T-cell (primary cell): ENCODE data around the gene APOBEC3H. TPM values are rescaled to one million over a fixed set of nuclear protein-coding genes. Genes with fewer than 3 reads are reported as not detected.

Experiments
- ATAC-seq, 4 experiments: fragments of 200-7000 bp in 3 of 4; fragments of 150-1000 bp in 1 of 4; cut with Tn5 transposase; replicated peaks in 1 of 4; 1 replicate in 3 of 4; 2 replicates in 1 of 4; pipeline ENCODE4 v1.10.0; 2021; ENCODE audit warnings: moderate library complexity in 3 of 4, mild to moderate bottlenecking in 2 of 4, moderate number of reproducible peaks in 1 of 4
- CTCF ChIA-PET, 2 donors: fragments of 300-600 bp; sonication (Branson Sonifier 250); formaldehyde crosslinking; loops; one replicate each; lab custom pipeline; 2022; ENCODE audit warnings: antibody characterized with exemption in 2 of 2; lab: Charles Lee
- POLR2A ChIA-PET, 2 donors: fragments of 300-600 bp; sonication (Branson Sonifier 250); formaldehyde crosslinking; loops; one replicate each; lab custom pipeline; 2022; ENCODE audit warnings: antibody characterized with exemption in 2 of 2; lab: Charles Lee
- DNase-seq, 35 experiments: peaks; one replicate each; pipeline versions ENCODE4 v3.0.0 to v3.0.0-alpha.2; 2013 to 2023
- H3K27ac ChIP-seq: one replicate; pipeline ENCODE4 v1.5.1; 2013; ENCODE audit warnings: low read length
- H3K27me3 ChIP-seq, 2 experiments: replicated peaks in 1 of 2; 1 replicate in 1 of 2; 2 replicates in 1 of 2; pipeline versions ENCODE4 v1.6.1 to v1.7.0; 2013; ENCODE audit warnings: low read length in 1 of 2, mixed read lengths in 1 of 2; ENCODE audit not compliant: control insufficient read depth in 2 of 2, insufficient read depth in 2 of 2; ENCODE audit errors: extremely low read depth in 1 of 2
- H3K36me3 ChIP-seq, 2 donors: 1 replicate in 1 of 2; 2 replicates in 1 of 2; pipeline versions ENCODE4 v1.6.1 to v1.7.0; 2013; ENCODE audit warnings: low read length in 1 of 2; ENCODE audit not compliant: control insufficient read depth in 2 of 2, insufficient read depth in 1 of 2; ENCODE audit errors: extremely low read depth in 1 of 2
- H3K4me1 ChIP-seq, 2 experiments: 1 replicate in 1 of 2; 2 replicates in 1 of 2; pipeline versions ENCODE4 v1.6.1 to v1.7.0; 2013; ENCODE audit warnings: low read length in 2 of 2, mixed read lengths in 1 of 2; ENCODE audit not compliant: insufficient read depth in 2 of 2, control insufficient read depth in 1 of 2; ENCODE audit errors: extremely low read depth in 1 of 2
- H3K4me3 ChIP-seq, 2 donors: 1 replicate in 1 of 2; 2 replicates in 1 of 2; pipeline versions ENCODE4 v1.5.1 to v1.7.0; 2013; ENCODE audit warnings: mild to moderate bottlenecking in 2 of 2, low read length in 1 of 2, moderate library complexity in 1 of 2; ENCODE audit not compliant: control insufficient read depth in 1 of 2; ENCODE audit errors: extremely low read depth in 1 of 2
- H3K9me3 ChIP-seq: 2 replicates; pipeline ENCODE4 v1.7.0; 2013
- H3K27ac Mint-ChIP-seq, 2 donors: one replicate each; pipeline ENCODE4 v1.8.0; 2020 to 2021; ENCODE audit warnings: mild to moderate bottlenecking in 2 of 2, mixed read lengths in 2 of 2
- H3K27me3 Mint-ChIP-seq, 2 donors: one replicate each; pipeline ENCODE4 v1.8.0; 2021 to 2022; ENCODE audit warnings: mixed read lengths in 2 of 2
- H3K36me3 Mint-ChIP-seq: one replicate; pipeline ENCODE4 v1.8.0; 2021; ENCODE audit warnings: mixed read lengths
- H3K4me1 Mint-ChIP-seq, 3 donors: one replicate each; pipeline ENCODE4 v1.8.0; 2020 to 2022; ENCODE audit warnings: mixed read lengths in 3 of 3, mild to moderate bottlenecking in 1 of 3
- H3K4me3 Mint-ChIP-seq, 3 donors: one replicate each; pipeline ENCODE4 v1.8.0; 2020 to 2022; ENCODE audit warnings: mild to moderate bottlenecking in 3 of 3, mixed read lengths in 3 of 3, moderate library complexity in 3 of 3
- H3K9me3 Mint-ChIP-seq, 3 donors: one replicate each; pipeline ENCODE4 v1.8.0; 2020 to 2022; ENCODE audit warnings: mixed read lengths in 3 of 3
- WGBS: methylation state at CpG from one replicate; pipeline ENCODE4 v1.1.5; 2013; ENCODE audit warnings: missing lambda C conversion rate; ENCODE audit not compliant: insufficient coverage; 5-methylcytosine and 5-hydroxymethylcytosine counted together
- total RNA-seq, 35 experiments: library from RNA in 6 of 35; stranded (reverse) in 6 of 35; fragments of 120-200 nt in 1 of 35; gene quantifications; one replicate each; pipeline versions ENCODE4 v1.2.1 to v1.2.4 and lab custom pipeline; 2013 to 2026

APOBEC3H gene
- total RNA-seq, 5 donors from 2014 or later (not counting 1 experiment from before 2014, with no cell fraction given), result 1.1 to 6.9 (median 6.1) TPM

- peaks cover 0 to 2% of the 10 kb centered on the region in 2 experiments for H3K4me1 ChIP-seq
- no peaks in the 10 kb centered on the region for H3K9me3 ChIP-seq
- CTCF ChIA-PET, result no interaction called here
- WGBS, result 89% methylated on average over 10 of the region's 15 CpGs
- Mint-ChIP-seq H3K9me3 (no peaks in the 10 kb centered on the region), H3K4me3 (no peak overlapping the region), H3K4me1 (peaks cover 0 to 15% (median 4%) of the 10 kb centered on the region in 3 donors), H3K36me3 (no peaks in the 10 kb centered on the region), H3K27me3 (no peaks in the 10 kb centered on the region), H3K27ac (peak overlapping the region in 1 of 2 donors; percentile 8)
- H3K36me3 ChIP-seq, result no peaks in the 10 kb centered on the region
- DNase-seq (no peak), ATAC-seq (no peak)
- no peak overlapping the region for H3K27ac ChIP-seq
- POLR2A ChIA-PET, result no interaction called here
- no peak overlapping the region for H3K4me3 ChIP-seq
- no peaks in the 10 kb centered on the region for H3K27me3 ChIP-seq
Observed at GRCh38 chr22:39110631-39111561, 13.9 kb downstream of the APOBEC3H start.

GRCh38 chr22:39114112-39114511, 17.1 kb downstream of the APOBEC3H start:
- no peak for DNase-seq
- Histone ChIP-seq H3K9me3 (no peaks in the 10 kb centered on the region), H3K4me3 (no peak overlapping the region), H3K27ac (no peak overlapping the region), H3K36me3 (no peaks in the 10 kb centered on the region), H3K27me3 (no peaks in the 10 kb centered on the region), H3K4me1 (peaks cover 0 to 32% of the 10 kb centered on the region in 2 experiments)
- H3K36me3 Mint-ChIP-seq, result no peaks in the 10 kb centered on the region
- no peak overlapping the region for H3K4me3 Mint-ChIP-seq
- 88% methylated on average over 6 of the region's 6 CpGs for WGBS
- no peaks in the 10 kb centered on the region for H3K9me3 Mint-ChIP-seq
- H3K27ac Mint-ChIP-seq, result no peak overlapping the region
- ATAC-seq, result no peak
- ChIA-PET POLR2A (interaction anchor here in 1 of 2 donors (0.6 kb wide), 1 partner anchor 22 kb away, joined by 9 read pairs; no protein-coding TSS in a partner anchor), CTCF (interaction anchor here in 1 of 2 donors (0.6 to 1.2 kb wide), 5 partner anchors 21 to 291 kb away, joined by 3 to 6 read pairs (median 3); no protein-coding TSS in a partner anchor)
- H3K27me3 Mint-ChIP-seq, result no peaks in the 10 kb centered on the region
- peaks cover 12 to 41% (median 25%) of the 10 kb centered on the region in 3 donors for H3K4me1 Mint-ChIP-seq

DNA sequence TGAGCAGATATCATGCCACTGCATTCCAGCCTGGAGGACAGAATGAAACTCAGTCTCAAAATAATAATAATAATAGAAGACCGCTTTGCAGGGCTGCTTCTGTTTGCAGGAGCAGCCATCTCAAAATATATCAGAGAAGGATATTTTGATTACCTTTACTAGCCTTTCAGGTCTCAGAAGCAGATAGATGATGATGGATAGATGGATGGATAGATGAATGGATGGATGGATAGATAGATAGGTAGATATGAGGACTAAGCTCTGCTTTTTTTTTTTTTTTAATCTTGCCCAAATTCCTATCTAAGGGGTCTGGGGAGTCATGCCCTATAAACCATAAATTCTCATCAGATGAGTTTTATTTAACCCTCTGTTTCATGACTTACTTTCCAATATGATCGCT, 18.5 kb downstream of the APOBEC3H start:
- ATAC-seq, result no peak
- H3K27me3 ChIP-seq, result no peaks in the 10 kb centered on the region
- H3K27me3 Mint-ChIP-seq, result no peaks in the 10 kb centered on the region
- no peak overlapping the region for H3K27ac ChIP-seq
- ChIA-PET POLR2A (interaction anchor here (0.5 to 0.6 kb wide), 2 partner anchors 72 to 294 kb away, joined by 3 to 5 read pairs; no protein-coding TSS in a partner anchor), CTCF (interaction anchor here (0.6 kb wide), 4 partner anchors 21 to 204 kb away, joined by 3 to 6 read pairs (median 4); no protein-coding TSS in a partner anchor)
- no peak overlapping the region for H3K4me3 ChIP-seq
- no peaks in the 10 kb centered on the region for H3K9me3 ChIP-seq
- peak overlapping the region in 1 of 2 donors; percentile 80 for H3K27ac Mint-ChIP-seq
- no peak overlapping the region for H3K4me3 Mint-ChIP-seq
- WGBS, result no CpG with 5 or more reads among the region's 2 CpGs
- H3K36me3 ChIP-seq, result no peaks in the 10 kb centered on the region
- H3K9me3 Mint-ChIP-seq, result no peaks in the 10 kb centered on the region
- H3K4me1 ChIP-seq, result peaks cover 0 to 32% of the 10 kb centered on the region in 2 experiments
- DNase-seq, result no peak
- no peaks in the 10 kb centered on the region for H3K36me3 Mint-ChIP-seq
- peaks cover 12 to 41% (median 25%) of the 10 kb centered on the region in 3 donors for H3K4me1 Mint-ChIP-seq

DNA sequence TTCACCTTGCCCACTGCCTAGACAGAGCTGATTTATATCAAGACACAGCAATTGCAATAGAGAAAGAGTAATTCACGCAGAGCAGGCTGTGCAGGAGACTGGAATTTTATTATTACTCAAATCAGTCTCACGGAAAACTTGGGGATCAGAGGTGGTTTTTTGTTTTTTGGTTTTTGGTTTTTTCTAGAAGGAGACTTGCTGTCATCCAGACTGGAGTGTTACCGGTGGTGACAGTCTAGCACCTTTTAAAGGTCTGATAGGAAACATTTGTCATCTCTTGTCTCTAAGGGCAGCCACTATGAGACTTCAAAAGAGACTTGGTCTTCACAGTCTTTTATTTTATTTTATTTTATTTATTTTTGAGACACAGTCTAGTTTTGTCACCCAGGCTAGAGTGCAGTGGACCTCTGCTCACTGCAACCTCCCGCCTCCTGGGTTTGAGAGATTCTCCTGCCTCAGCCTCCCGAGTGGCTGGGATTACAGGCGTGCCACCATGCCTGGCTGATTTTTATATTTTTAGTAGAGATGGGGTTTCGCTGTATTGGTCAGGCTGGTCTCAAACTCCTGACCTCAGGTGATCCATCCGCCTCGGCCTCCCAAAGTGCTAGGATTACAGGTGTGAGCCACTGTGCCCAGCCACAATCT, 19.1 kb downstream of the APOBEC3H start:
- peaks cover 14 to 38% (median 25%) of the 10 kb centered on the region in 3 donors for H3K4me1 Mint-ChIP-seq
- peak overlapping the region; percentile 73 to 87 for H3K27ac Mint-ChIP-seq
- H3K4me1 ChIP-seq, result peaks cover 0 to 32% of the 10 kb centered on the region in 2 experiments
- ChIA-PET POLR2A (interaction anchor here in 1 of 2 donors (0.5 kb wide), 1 partner anchor 73 kb away, joined by 5 read pairs; no protein-coding TSS in a partner anchor), CTCF (interaction anchor here in 1 of 2 donors (0.6 kb wide), 1 partner anchor 21 kb away, joined by 3 read pairs; no protein-coding TSS in a partner anchor)
- H3K9me3 ChIP-seq, result no peaks in the 10 kb centered on the region
- no peaks in the 10 kb centered on the region for H3K9me3 Mint-ChIP-seq
- no peak overlapping the region for H3K4me3 Mint-ChIP-seq
- no peaks in the 10 kb centered on the region for H3K27me3 Mint-ChIP-seq
- peak in 2 of 4 experiments; percentile 41 to 50 for ATAC-seq
- 76% methylated on average over 3 of the region's 9 CpGs for WGBS
- no peaks in the 10 kb centered on the region for H3K36me3 Mint-ChIP-seq
- H3K4me3 ChIP-seq, result no peak overlapping the region
- peak in 1 of 35 experiments; percentile 68 for DNase-seq
- H3K27ac ChIP-seq, result peak overlapping the region; percentile 91
- H3K36me3 ChIP-seq, result no peaks in the 10 kb centered on the region
- H3K27me3 ChIP-seq, result no peaks in the 10 kb centered on the region

- Mint-ChIP-seq H3K4me1 (peaks cover 18 to 44% (median 28%) of the 10 kb centered on the region in 3 donors), H3K27ac (peak overlapping the region; percentile 84 to 87), H3K27me3 (no peaks in the 10 kb centered on the region), H3K9me3 (no peaks in the 10 kb centered on the region), H3K36me3 (no peaks in the 10 kb centered on the region), H3K4me3 (peak overlapping the region; percentile 50 to 62 (median 53))
- Histone ChIP-seq H3K9me3 (no peaks in the 10 kb centered on the region), H3K4me1 (peaks cover 2 to 37% of the 10 kb centered on the region in 2 experiments), H3K4me3 (peak overlapping the region in 1 of 2 donors; percentile 7), H3K27ac (peak overlapping the region; percentile 91), H3K27me3 (no peaks in the 10 kb centered on the region), H3K36me3 (no peaks in the 10 kb centered on the region)
- ChIA-PET CTCF (interaction anchor here in 1 of 2 donors (0.5 to 2.0 kb wide), 4 partner anchors 23 to 1097 kb away, joined by 3 to 5 read pairs (median 3); no protein-coding TSS in a partner anchor), POLR2A (no interaction called here)
- peak; percentile 24 to 84 (median 64) for DNase-seq
- peak; percentile 59 to 66 (median 62) for ATAC-seq
- 8% methylated on average over 2 of the region's 14 CpGs for WGBS
Observed at GRCh38 chr22:39117585-39118191, 20.6 kb downstream of the APOBEC3H start.
